Smooth muscle cell of the brain vasculature (primary cell): ENCODE measurements around the gene OR8D1.

Source experiments
- DNase-seq: peaks from one replicate; pipeline ENCODE4 v3.0.0-alpha.2; 2012; ENCODE audit warnings: low read depth, low spot score

The OR8D1 gene

DNA sequence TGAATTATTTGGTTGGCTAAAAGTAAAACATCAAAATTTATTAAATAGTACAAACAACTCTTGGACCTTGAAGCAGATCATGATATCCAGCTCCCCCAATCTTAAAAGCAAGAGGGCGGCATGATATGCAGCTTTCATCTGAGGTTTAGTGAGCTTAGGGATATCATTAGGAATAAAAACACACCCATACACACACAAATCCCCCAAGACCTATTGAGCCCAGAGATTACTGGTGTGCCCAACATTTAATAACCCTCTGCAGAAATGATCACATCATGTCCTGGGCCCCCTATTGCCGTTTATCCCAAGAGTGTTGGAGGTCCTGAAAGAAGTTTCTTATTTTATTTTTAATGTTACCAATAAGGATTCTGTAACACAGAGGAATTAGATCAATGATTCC, at the start of gene OR8D1:
Gene OR8D1 (minus strand): TSS at position 101 of the 400 bp plus-strand sequence. CDS start 3,183 bp downstream, outside the sequence.
- no peak for DNase-seq

GRCh38 chr11:124359566-124359965, 45.8 kb upstream of the OR8D1 start:
- DNase-seq, result no peak

GRCh38 chr11:124346311-124346955, 32.7 kb upstream of the OR8D1 start:
- no peak for DNase-seq

- no peak for DNase-seq
Observed at GRCh38 chr11:124344346-124344745, 30.6 kb upstream of the OR8D1 start.

- no peak for DNase-seq
Observed at GRCh38 chr11:124340142-124340447, 26.3 kb upstream of the OR8D1 start.

- DNase-seq, result no peak
Observed at GRCh38 chr11:124339396-124340141, 25.8 kb upstream of the OR8D1 start.

GRCh38 chr11:124331873-124332272, 18.1 kb upstream of the OR8D1 start:
- no peak for DNase-seq

- no peak for DNase-seq
Observed at GRCh38 chr11:124329787-124330478, 16.2 kb upstream of the OR8D1 start.

DNA sequence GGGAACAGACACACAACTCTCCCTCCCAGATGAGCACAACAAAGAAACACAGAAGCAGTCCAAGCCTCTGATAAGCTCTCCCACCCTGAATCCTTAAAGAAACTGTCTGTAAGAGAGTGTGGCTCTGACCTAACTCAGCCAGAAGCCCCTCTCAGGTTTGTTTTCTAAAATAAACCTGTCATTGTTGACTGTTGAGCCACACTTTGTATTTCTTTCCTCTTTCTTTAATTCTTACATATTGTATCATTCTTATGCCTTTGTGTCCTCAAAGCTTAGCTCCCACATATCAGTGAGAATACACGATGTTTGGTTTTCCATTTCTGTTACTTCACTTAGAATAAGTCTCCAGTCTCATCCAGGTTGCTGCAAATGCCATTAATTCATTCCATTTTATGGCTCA, 14.0 kb upstream of the OR8D1 start:
- no peak for DNase-seq

DNA sequence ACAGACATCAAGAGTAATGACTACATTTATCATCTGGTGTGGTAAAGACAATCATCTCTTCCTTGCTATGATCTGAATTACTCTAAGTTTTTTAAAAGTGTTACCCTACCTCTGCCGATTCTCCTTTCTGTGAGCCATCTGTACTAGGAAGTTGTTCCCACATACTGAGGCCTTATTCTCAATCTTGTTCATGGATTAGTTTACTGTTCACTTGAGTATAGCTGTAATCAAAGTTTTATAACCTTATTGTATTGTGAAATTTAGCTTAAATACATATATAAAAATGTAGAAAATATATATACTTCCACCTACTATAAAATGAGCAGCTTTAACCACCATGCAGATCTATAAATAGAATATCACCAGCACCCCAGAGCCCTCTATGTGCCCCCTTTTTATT, 8.6 kb upstream of the OR8D1 start:
- DNase-seq, result no peak

DNA sequence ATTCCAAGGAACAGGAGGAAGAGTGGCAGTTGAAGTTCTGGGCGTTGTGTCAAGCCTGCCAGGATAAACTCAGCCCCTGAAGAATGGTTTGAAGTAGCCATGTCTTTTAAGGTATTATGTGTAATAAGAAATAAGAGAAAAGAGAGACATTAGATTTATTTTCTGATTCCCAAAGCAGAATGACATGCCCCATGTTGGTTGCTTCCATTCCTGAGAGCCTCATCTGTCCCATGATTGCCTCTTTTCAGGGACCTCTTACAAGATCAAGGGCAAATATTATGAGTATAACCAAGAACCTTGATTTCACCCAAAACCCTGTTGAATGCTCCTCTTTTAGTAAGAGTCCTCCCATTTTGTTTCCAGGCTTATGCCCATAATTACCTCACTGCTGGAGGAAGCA, 6.3 kb upstream of the OR8D1 start, which contains the start of gene OR8D2:
Gene OR8D2 (minus strand): TSS at position 101 of the 400 bp plus-strand sequence. CDS start 0 bp downstream, at position 101.
- no peak for DNase-seq

DNA sequence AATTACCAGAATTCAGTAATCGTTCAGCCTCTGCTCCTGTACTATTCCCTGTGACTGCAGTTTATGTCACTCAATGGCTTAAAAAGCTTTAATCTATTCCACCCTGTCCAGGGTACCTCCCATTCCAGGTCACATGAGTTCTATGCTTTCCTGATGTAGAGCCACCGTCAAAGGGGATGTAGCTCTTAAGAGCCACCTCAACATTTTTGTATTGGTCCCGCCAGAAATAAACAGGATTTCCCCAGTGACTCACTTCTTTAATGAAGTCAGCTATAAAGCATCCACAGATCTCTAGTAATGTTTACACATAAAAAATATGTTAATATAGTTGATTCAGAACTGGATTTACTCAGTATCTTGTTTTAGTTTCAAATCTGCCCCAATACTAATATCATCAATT, 1.3 kb upstream of the OR8D1 start:
- no peak for DNase-seq

- DNase-seq, result no peak
Observed at GRCh38 chr11:124313131-124313530, 618 bp downstream of the OR8D1 start.

GRCh38 chr11:124311670-124312069, 2.1 kb downstream of the OR8D1 start:
- DNase-seq, result no peak

DNA sequence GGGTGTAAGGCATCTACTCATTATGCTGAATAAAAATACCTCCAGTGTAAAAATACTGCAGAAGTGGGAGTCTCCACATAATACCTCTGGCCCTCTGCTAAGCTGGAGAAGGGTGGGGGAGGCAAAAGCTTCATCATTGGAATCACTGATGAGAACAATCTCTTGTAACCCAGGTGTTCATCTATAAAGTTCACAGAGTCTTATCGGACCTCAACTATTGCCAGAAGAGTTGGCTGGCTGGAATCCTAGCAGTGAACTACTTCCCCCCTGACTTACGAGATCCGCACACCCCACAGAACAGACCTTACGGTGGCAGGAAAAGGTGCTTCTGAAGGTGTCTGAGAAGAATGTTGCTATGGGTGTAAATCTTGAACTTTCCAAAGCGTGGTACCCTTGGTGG, 2.5 kb downstream of the OR8D1 start:
- DNase-seq, result no peak

DNA sequence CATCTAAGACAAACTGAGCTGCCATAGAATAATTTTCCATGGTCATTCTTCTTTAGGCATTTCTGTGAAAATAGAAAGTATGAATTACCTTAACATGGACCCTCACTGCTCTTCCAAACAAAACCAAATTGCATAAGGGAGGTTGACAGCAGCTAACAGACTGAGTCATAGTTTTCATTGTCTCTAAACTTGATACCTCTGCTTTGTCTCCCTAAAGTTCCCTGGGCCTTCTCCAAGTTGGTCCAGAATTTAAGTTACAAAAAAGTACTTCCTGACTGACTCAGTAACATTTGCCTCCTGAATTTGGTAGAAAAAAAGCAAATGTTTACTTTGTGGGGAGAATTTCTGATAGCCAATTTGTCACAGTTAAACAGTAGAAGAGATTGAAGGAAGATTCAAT, 3.0 kb downstream of the OR8D1 start:
- DNase-seq, result no peak

DNA sequence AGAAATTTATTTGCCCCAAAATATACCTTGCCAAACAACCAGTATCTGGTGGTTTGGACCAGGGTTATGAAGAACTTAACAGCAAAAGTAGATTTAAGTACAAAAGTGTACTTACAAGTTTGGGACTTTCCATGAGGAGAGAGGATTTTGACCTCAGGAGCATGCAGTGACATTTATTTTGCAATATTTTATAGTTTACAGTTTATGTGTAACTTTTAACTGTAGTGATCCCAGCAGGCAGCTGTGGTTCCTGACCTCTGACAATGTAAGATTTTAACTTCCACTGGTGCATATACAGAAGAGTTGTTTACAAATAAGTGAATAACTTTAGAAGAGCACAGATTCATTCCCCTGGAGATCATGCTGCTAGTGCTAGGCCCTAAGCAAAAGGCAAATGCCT, 6.7 kb downstream of the OR8D1 start:
- no peak for DNase-seq

DNA sequence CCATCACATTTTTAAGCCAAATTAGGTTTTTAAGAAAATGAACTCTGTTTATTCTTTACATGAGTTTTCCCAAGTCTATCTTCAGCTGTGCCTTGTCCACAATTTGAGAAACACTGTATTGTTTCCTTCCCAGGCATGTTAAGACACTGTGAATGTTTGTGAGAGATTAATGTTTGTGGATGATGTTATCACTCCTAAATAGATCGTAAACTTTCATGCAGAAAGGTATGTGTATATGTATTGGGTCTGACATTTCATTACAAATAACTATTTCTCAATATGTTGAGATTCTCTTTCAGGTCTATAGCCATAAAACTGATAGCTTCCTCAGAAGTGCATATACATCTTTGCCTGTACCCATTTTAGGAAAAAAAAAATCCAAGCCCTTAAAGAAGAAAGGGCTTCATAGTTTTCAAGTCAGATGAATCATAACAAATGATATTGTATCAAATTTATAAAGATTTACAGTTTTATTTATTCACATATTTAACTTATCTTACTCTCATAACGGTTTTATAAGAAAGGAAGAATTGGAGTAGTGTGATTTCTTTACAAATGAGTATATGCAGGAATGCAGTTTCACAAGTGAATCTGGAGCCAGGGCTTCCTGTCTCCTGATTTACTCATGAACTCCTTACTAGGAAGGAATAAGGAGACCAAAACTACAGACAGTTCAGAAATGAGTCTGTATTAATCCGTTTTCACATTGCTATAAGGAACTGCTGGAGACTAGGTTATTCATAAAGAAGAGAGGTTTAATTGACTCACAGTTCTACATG, 11.2 kb downstream of the OR8D1 start:
- DNase-seq, result no peak

GRCh38 chr11:124301548-124301947, 12.2 kb downstream of the OR8D1 start:
- no peak for DNase-seq

DNA sequence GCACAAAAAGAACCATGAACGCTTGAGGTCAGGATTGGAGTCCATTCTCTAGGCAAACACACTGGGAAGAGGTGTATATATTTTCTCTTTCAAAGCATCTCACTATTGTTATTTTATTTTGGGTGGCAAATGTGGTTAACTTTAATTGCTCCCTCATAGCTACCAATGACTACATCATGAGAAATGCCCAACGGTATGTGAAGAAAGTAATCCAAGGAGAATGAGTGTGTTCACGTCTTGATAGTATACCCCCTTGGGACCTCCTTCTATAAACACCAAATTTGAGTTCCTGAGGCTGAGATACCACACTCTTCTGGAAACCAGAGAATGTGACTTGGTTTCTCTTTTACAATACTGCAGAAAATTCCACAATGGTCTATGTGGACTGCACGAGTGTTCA, 15.8 kb downstream of the OR8D1 start:
- no peak for DNase-seq

GRCh38 chr11:124296016-124296415, 17.7 kb downstream of the OR8D1 start:
- DNase-seq, result no peak

- DNase-seq, result no peak
Observed at GRCh38 chr11:124294687-124295086, 19.1 kb downstream of the OR8D1 start.
